Fibroblast of pulmonary artery (primary cell): Measurements from ENCODE around the gene DLG1.
A peak's percentile ranks its signal among the peaks of the same experiment; 100 is the strongest.

Experiments
- DNase-seq: peaks from one replicate; pipeline ENCODE4 v3.0.0-alpha.2; 2010; ENCODE audit warnings: low read depth
- H3K4me3 ChIP-seq: replicated peaks from 2 replicates; pipeline ENCODE4 v1.5.1; 2011; ENCODE audit warnings: low read depth, mild to moderate bottlenecking, control low read depth, low read length, moderate library complexity
- CTCF ChIP-seq: IDR thresholded peaks from 2 replicates; pipeline ENCODE4 v1.5.1; 2011; ENCODE audit warnings: mild to moderate bottlenecking, control low read depth, low read length, inconsistent platforms; ENCODE audit errors: missing control alignments

DLG1 gene

GRCh38 chr3:197298945-197299854, 788 bp upstream of the DLG1 start:
- TF ChIP-seq CTCF: no peak
- no peak for DNase-seq
- H3K4me3 ChIP-seq: peak overlapping the region; percentile 92

GRCh38 chr3:197297476-197298340, 704 bp downstream of the DLG1 start:
- peak; percentile 84 for DNase-seq
- H3K4me3 ChIP-seq: peak overlapping the region; percentile 92
- TF ChIP-seq CTCF: no peak

DNA sequence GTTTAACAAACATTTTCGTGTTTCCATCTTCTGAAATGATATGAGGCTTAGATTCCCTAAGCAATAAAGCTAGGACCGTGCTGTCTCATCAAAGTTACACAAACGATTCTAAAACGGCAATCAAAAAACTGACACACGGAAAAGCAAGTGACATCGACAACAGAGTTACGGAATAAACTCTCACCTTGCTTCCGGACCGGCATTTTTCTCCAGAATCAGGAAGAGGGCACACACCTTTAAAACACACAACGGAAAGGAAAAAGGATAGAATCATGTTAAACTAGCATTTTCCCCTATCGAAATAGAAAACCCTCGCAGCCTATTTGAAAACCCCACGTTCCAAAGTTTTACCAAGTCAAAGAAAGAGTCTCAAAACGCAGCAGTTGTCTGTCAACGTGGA, 1.4 kb downstream of the DLG1 start:
- no peak for TF ChIP-seq CTCF
- DNase-seq: no peak
- H3K4me3 ChIP-seq: peak overlapping the region; percentile 92

DNA sequence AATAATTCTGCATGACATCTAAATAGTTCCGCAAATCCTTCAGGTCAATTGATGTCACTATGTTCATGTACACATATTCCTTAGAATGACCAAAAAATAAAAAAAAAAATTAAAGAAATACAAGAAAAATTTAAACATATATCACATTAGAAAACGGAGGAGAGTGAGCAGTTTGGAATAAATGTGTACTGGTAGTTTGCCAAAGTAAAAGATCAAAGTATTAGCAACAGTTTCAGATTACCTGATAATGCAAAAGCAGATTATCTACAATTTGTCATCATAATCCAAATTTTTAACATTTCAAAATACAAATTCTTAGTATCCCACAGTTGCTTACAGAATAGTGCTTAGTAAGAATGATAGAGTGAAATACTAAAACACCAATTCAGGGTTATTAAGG, 1.9 kb downstream of the DLG1 start:
- DNase-seq: no peak
- H3K4me3 ChIP-seq: peak overlapping the region; percentile 92
- TF ChIP-seq CTCF: no peak

GRCh38 chr3:197295871-197296270, 2.5 kb downstream of the DLG1 start:
- TF ChIP-seq CTCF: no peak
- no peak for DNase-seq
- H3K4me3 ChIP-seq: peak overlapping the region; percentile 92

GRCh38 chr3:197293605-197294237, 4.7 kb downstream of the DLG1 start:
- H3K4me3 ChIP-seq: no peak overlapping the region
- DNase-seq: no peak
- TF ChIP-seq CTCF: no peak
